B cell (primary cell): Measurements from ENCODE around the gene AKR7A2. TPM values are rescaled to one million over a fixed set of nuclear protein-coding genes. Genes with fewer than 3 reads are reported as not detected.
A peak's percentile ranks its signal among the peaks of the same experiment; 100 is the strongest.

Experiments
- ATAC-seq: fragments of 200-7000 bp; cut with Tn5 transposase; one replicate; pipeline ENCODE4 v1.10.0; 2021; ENCODE audit warnings: low read depth, mild to moderate bottlenecking, moderate number of reproducible peaks, moderate library complexity
- CTCF ChIA-PET: fragments of 350-600 bp; sonication (Branson Sonifier 250); formaldehyde crosslinking; loops from one replicate; lab custom pipeline; 2021; ENCODE audit warnings: antibody characterized with exemption, inconsistent platforms; lab: Charles Lee
- POLR2A ChIA-PET: fragments of 350-600 bp; sonication (Branson Sonifier 250); formaldehyde crosslinking; loops from one replicate; lab custom pipeline; 2021; ENCODE audit warnings: antibody characterized with exemption; lab: Charles Lee
- DNase-seq: peaks from one replicate; pipeline ENCODE4 v3.0.0; 2013
- H2AFZ ChIP-seq: 2 replicates; pipeline ENCODE4 v1.6.1; 2012; ENCODE audit warnings: mild to moderate bottlenecking, low read depth, low read length; ENCODE audit not compliant: insufficient read depth, poor library complexity, severe bottlenecking
- H3K27ac ChIP-seq, 2 donors: 1 replicate in 1 of 2; 2 replicates in 1 of 2; pipeline ENCODE4 v1.5.1; 2012 to 2013; ENCODE audit warnings: low read length in 2 of 2, mild to moderate bottlenecking in 2 of 2, moderate library complexity in 1 of 2
- H3K27me3 ChIP-seq, 4 experiments: fragments of 200-600 bp in 1 of 4; sonication (generic) in 1 of 4; replicated peaks in 1 of 4; 1 replicate in 2 of 4; 2 replicates in 2 of 4; pipeline versions ENCODE4 v1.6.1 to v1.7.0; 2013 to 2016; ENCODE audit warnings: low read length in 3 of 4, mild to moderate bottlenecking in 2 of 4, mixed read lengths in 1 of 4, moderate library complexity in 1 of 4; ENCODE audit not compliant: insufficient read depth in 4 of 4, control insufficient read depth in 3 of 4; ENCODE audit errors: control extremely low read depth in 1 of 4
- H3K36me3 ChIP-seq, 2 experiments: replicated peaks in 1 of 2; 1 replicate in 1 of 2; 2 replicates in 1 of 2; pipeline versions ENCODE4 v1.6.1 to v1.7.1; 2013; ENCODE audit warnings: low read length in 1 of 2; ENCODE audit not compliant: insufficient read depth in 2 of 2, control insufficient read depth in 1 of 2; ENCODE audit errors: control extremely low read depth in 1 of 2, extremely low read depth in 1 of 2
- H3K4me1 ChIP-seq, 2 donors: fragments of 200-600 bp in 1 of 2; sonication (generic) in 1 of 2; 1 replicate in 1 of 2; 2 replicates in 1 of 2; pipeline versions ENCODE4 v1.5.1 to v1.6.1; 2013 to 2017; ENCODE audit warnings: low read length in 2 of 2; ENCODE audit not compliant: control insufficient read depth in 2 of 2, insufficient read depth in 2 of 2
- H3K4me2 ChIP-seq: replicated peaks from 2 replicates; pipeline ENCODE3; 2012; ENCODE audit warnings: mild to moderate bottlenecking, low read depth, low read length; ENCODE audit not compliant: poor library complexity, severe bottlenecking
- H3K4me3 ChIP-seq, 5 experiments: fragments of 200-600 bp in 1 of 5; sonication (generic) in 1 of 5; 1 replicate in 3 of 5; 2 replicates in 2 of 5; pipeline versions ENCODE4 v1.5.1 to v1.7.0; 2011 to 2016; ENCODE audit warnings: low read length in 4 of 5, mild to moderate bottlenecking in 4 of 5, low read depth in 2 of 5, control low read depth in 1 of 5, moderate library complexity in 1 of 5; ENCODE audit not compliant: insufficient read depth in 1 of 5; ENCODE audit errors: control extremely low read depth in 1 of 5, extremely low read depth in 1 of 5
- H3K79me2 ChIP-seq: fragments of 200-600 bp; sonication (generic); one replicate; pipeline ENCODE4 v1.6.0; 2016; ENCODE audit warnings: low read length; ENCODE audit not compliant: control insufficient read depth, insufficient read depth
- H3K9ac ChIP-seq: fragments of 200-600 bp; sonication (generic); 2 replicates; pipeline ENCODE4 v1.6.1; 2017; ENCODE audit warnings: mild to moderate bottlenecking, low read length, moderate library complexity
- H3K9me3 ChIP-seq, 3 donors: one replicate each; pipeline versions ENCODE4 v1.6.1 to v1.7.1; 2013; ENCODE audit warnings: low read length in 2 of 3; ENCODE audit not compliant: control insufficient read depth in 2 of 3, insufficient read depth in 1 of 3; ENCODE audit errors: control extremely low read depth in 1 of 3
- H4K20me1 ChIP-seq: 2 replicates; pipeline ENCODE4 v1.6.0; 2012; ENCODE audit warnings: mild to moderate bottlenecking, low read length; ENCODE audit not compliant: insufficient read depth, control insufficient read depth, poor library complexity, severe bottlenecking
- H3K27ac Mint-ChIP-seq: one replicate; pipeline ENCODE4 v1.8.0; 2021; ENCODE audit warnings: mixed read lengths
- H3K27me3 Mint-ChIP-seq: one replicate; pipeline ENCODE4 v1.8.0; 2021; ENCODE audit warnings: mixed read lengths
- H3K4me1 Mint-ChIP-seq: one replicate; pipeline ENCODE4 v1.8.0; 2021; ENCODE audit warnings: mixed read lengths
- H3K4me3 Mint-ChIP-seq: one replicate; pipeline ENCODE4 v1.8.0; 2021; ENCODE audit warnings: mixed read lengths
- H3K9me3 Mint-ChIP-seq: one replicate; pipeline ENCODE4 v1.8.0; 2022; ENCODE audit warnings: mixed read lengths; ENCODE audit not compliant: insufficient read depth
- CTCF ChIP-seq: fragments of 200-600 bp; IDR thresholded peaks from one replicate; pipeline ENCODE4 v1.8.0; 2022; ENCODE audit warnings: antibody characterized with exemption, mild to moderate bottlenecking
- EZH2 ChIP-seq: IDR thresholded peaks from 2 replicates; pipeline ENCODE4 v1.6.1; 2012; ENCODE audit warnings: borderline replicate concordance, low read depth, mild to moderate bottlenecking, moderate library complexity, low read length; ENCODE audit not compliant: insufficient read depth, poor library complexity, severe bottlenecking
- WGBS: methylation state at CpG from one replicate; pipeline ENCODE4 v1.1.5; 2013; ENCODE audit warnings: missing lambda C conversion rate; ENCODE audit not compliant: insufficient coverage; 5-methylcytosine and 5-hydroxymethylcytosine counted together
- intact Hi-C: fragments of 100-400 bp; cut with micrococcal nuclease; formaldehyde crosslinking; loops from one replicate; pipeline ENCODE4 v1.10.0; 2022
- polyA plus RNA-seq: library from polyadenylated mRNA; depleted of rRNA; stranded (reverse); fragments of >200 nt; gene quantifications from 2 replicates; pipeline ENCODE4 v1.2.3, GENCODE V29; 2012
- total RNA-seq, 2 donors: library from RNA; stranded (reverse); fragments of 120-200 nt in 1 of 2; gene quantifications; 1 replicate in 1 of 2; 2 replicates in 1 of 2; pipeline versions ENCODE4 v1.2.3 to v1.2.4, GENCODE V29; 2013 to 2022

Gene AKR7A2
- total and polyA plus RNA-seq, 2 donors (not counting 1 experiment from before 2014, with no cell fraction given): 23.7 to 32.1 TPM

- ATAC-seq (no peak), DNase-seq (peak; percentile 41)
- Histone ChIP-seq H3K4me3 (peak overlapping the region in 4 of 5 experiments; percentile 74 to 91 (median 81)), H3K4me1 (peaks cover 43 to 45% of the 10 kb centered on the region in 2 donors), H3K36me3 (peaks cover 0 to 20% of the 10 kb centered on the region in 2 experiments), H3K4me2 (peak overlapping the region; percentile 95), H3K79me2 (peaks cover 12% of the 10 kb centered on the region), H2AFZ (peak overlapping the region; percentile 97), H3K9me3 (no peaks in the 10 kb centered on the region), H4K20me1 (peaks cover 13% of the 10 kb centered on the region), H3K27ac (peak overlapping the region in 1 of 2 donors; percentile 48), H3K9ac (peak overlapping the region; percentile 93), H3K27me3 (no peaks in the 10 kb centered on the region)
- H3K9me3 Mint-ChIP-seq: no peaks in the 10 kb centered on the region
- peak overlapping the region; percentile 75 for H3K27ac Mint-ChIP-seq
- WGBS: 61% methylated on average over 8 of the region's 13 CpGs
- ChIA-PET POLR2A (no interaction called here), CTCF (no interaction called here)
- no peak for TF ChIP-seq EZH2
- H3K4me1 Mint-ChIP-seq: peaks cover 46% of the 10 kb centered on the region
- intact Hi-C loops: loop anchor here (5.0 kb wide), 1 partner anchor 166 kb away; no protein-coding TSS in a partner anchor
- H3K4me3 Mint-ChIP-seq: peak overlapping the region; percentile 88
- no peaks in the 10 kb centered on the region for H3K27me3 Mint-ChIP-seq
Measured at GRCh38 chr1:19310720-19311502, 1.0 kb downstream of the AKR7A2 start.

GRCh38 chr1:19310061-19310460, 1.9 kb downstream of the AKR7A2 start:
- TF ChIP-seq EZH2 (no peak), CTCF (no peak)
- POLR2A ChIA-PET: no interaction called here
- peak overlapping the region; percentile 45 for H3K4me3 Mint-ChIP-seq

More at GRCh38 chr1:19310061-19310460, 1.9 kb downstream of the AKR7A2 start:
- H3K27ac Mint-ChIP-seq: peak overlapping the region; percentile 37
- H3K4me1 Mint-ChIP-seq: peaks cover 38% of the 10 kb centered on the region
- H3K9ac ChIP-seq: no peak overlapping the region
- no peaks in the 10 kb centered on the region for H3K27me3 ChIP-seq
- DNase-seq (peak; percentile 5), ATAC-seq (no peak)
- H3K4me2 ChIP-seq: no peak overlapping the region
- peaks cover 6% of the 10 kb centered on the region for H4K20me1 ChIP-seq
- peaks cover 12% of the 10 kb centered on the region for H3K79me2 ChIP-seq
- H3K36me3 ChIP-seq: peaks cover 0 to 27% of the 10 kb centered on the region in 2 experiments
- H3K4me1 ChIP-seq: peaks cover 34 to 37% of the 10 kb centered on the region in 2 donors
- no peak overlapping the region for H3K27ac ChIP-seq
- 100% methylated on average over 2 of the region's 7 CpGs for WGBS
- H3K9me3 ChIP-seq: no peaks in the 10 kb centered on the region
- no peaks in the 10 kb centered on the region for H3K27me3 Mint-ChIP-seq
- no peaks in the 10 kb centered on the region for H3K9me3 Mint-ChIP-seq
- intact Hi-C loops: loop anchor here (5.0 kb wide), 1 partner anchor 167 kb away; no protein-coding TSS in a partner anchor
- CTCF ChIA-PET: no interaction called here
- H2AFZ ChIP-seq: no peak overlapping the region
- no peak overlapping the region for H3K4me3 ChIP-seq
